ENCODE measurements around the gene C3orf20.

GRCh38 chr3:14725564-14726440 lies 50.9 kb downstream of the C3orf20 start:
- TF ChIP-seq POLR2A (IDR thresholded peaks at IDR 0.05) (no peak), CTCF (IDR thresholded peaks at IDR 0.05) (no peak)
